MM.1S (cell line): ENCODE measurements around the gene AQP11.
"Not testable (repeated sequence)": the region's sequence is repeated elsewhere in the genome, so short reads cannot be mapped to it uniquely, and the experiment has no call there.

Experiments
- DNase-seq: peaks from one replicate; pipeline ENCODE4 v3.0.0-alpha.2; 2015
- H2AFZ ChIP-seq: fragments of 300-600 bp; sonication (generic); 2 replicates; pipeline ENCODE4 v1.6.0; 2016; ENCODE audit warnings: antibody characterized with exemption, low read length
- H3F3A ChIP-seq: fragments of 300-600 bp; sonication (generic); 2 replicates; pipeline ENCODE4 v1.6.1; 2016; ENCODE audit warnings: mild to moderate bottlenecking, antibody characterized with exemption, low read length, moderate library complexity, mixed read lengths; ENCODE audit not compliant: insufficient read depth
- H3K27ac ChIP-seq: fragments of 300-600 bp; sonication (generic); 2 replicates; pipeline ENCODE4 v1.5.1; 2016; ENCODE audit warnings: mild to moderate bottlenecking, low read length
- H3K27me3 ChIP-seq: fragments of 300-600 bp; sonication (generic); replicated peaks from 2 replicates; pipeline ENCODE4 v1.6.0; 2016; ENCODE audit warnings: low read length; ENCODE audit not compliant: insufficient read depth
- H3K36me3 ChIP-seq: fragments of 300-600 bp; sonication (generic); replicated peaks from 2 replicates; pipeline ENCODE4 v1.6.1; 2016; ENCODE audit warnings: mild to moderate bottlenecking, low read length, mixed read lengths; ENCODE audit not compliant: insufficient read depth
- H3K4me1 ChIP-seq: fragments of 300-600 bp; sonication (generic); 2 replicates; pipeline ENCODE4 v1.6.1; 2016; ENCODE audit warnings: low read length, mixed read lengths
- H3K4me2 ChIP-seq: fragments of 300-600 bp; sonication (generic); 2 replicates; pipeline ENCODE4 v1.6.0; 2016; ENCODE audit warnings: low read depth, low read length
- H3K4me3 ChIP-seq: fragments of 300-600 bp; sonication (generic); 2 replicates; pipeline ENCODE4 v1.5.1; 2016; ENCODE audit warnings: low read length, mixed read lengths
- H3K79me2 ChIP-seq: fragments of 300-600 bp; sonication (generic); 2 replicates; pipeline ENCODE4 v1.6.1; 2016; ENCODE audit warnings: mixed run types, low read length, mixed read lengths
- H3K9ac ChIP-seq: fragments of 300-600 bp; sonication (generic); 2 replicates; pipeline ENCODE4 v1.6.1; 2016; ENCODE audit warnings: low read length, mixed read lengths
- H3K9me2 ChIP-seq: fragments of 300-600 bp; sonication (generic); replicated peaks from 2 replicates; pipeline ENCODE4 v1.6.1; 2016; ENCODE audit warnings: mild to moderate bottlenecking, low read length, mixed read lengths; ENCODE audit not compliant: insufficient read depth
- H3K9me3 ChIP-seq: fragments of 300-600 bp; sonication (generic); replicated peaks from 2 replicates; pipeline ENCODE4 v1.6.1; 2016; ENCODE audit warnings: mild to moderate bottlenecking, low read length, mixed read lengths; ENCODE audit not compliant: insufficient read depth
- H4K20me1 ChIP-seq: fragments of 300-600 bp; sonication (generic); 2 replicates; pipeline ENCODE4 v1.6.1; 2016; ENCODE audit warnings: mild to moderate bottlenecking, low read length, moderate library complexity, mixed read lengths; ENCODE audit not compliant: insufficient read depth
- CTCF ChIP-seq: fragments of 300-600 bp; sonication (generic); IDR thresholded peaks from 2 replicates; pipeline ENCODE4 v1.5.1; 2016; ENCODE audit warnings: antibody characterized with exemption, low read length, mixed read lengths
- EZH2 ChIP-seq: fragments of 300-600 bp; sonication (generic); optimal IDR thresholded peaks from 2 replicates; pipeline ENCODE3; 2017; ENCODE audit warnings: low read depth, mild to moderate bottlenecking, antibody characterized with exemption, low read length, mixed read lengths
- EZH2phosphoT487 ChIP-seq: fragments of 300-600 bp; sonication (generic); IDR thresholded peaks from 2 replicates; pipeline ENCODE4 v1.6.1; 2018; ENCODE audit warnings: antibody characterized with exemption, low read length

AQP11 gene

GRCh38 chr11:77568916-77569675 is 20.7 kb upstream of the AQP11 start:
- Histone ChIP-seq H3K9me2 (no peaks in the 10 kb centered on the region), H2AFZ (no peak overlapping the region), H3K9ac (no peak overlapping the region), H3K27me3 (no peaks in the 10 kb centered on the region), H3K4me2 (no peak overlapping the region), H3K4me3 (no peak overlapping the region), H3K79me2 (no peaks in the 10 kb centered on the region), H3K27ac (no peak overlapping the region), H3F3A (no peaks in the 10 kb centered on the region), H3K4me1 (no peaks in the 10 kb centered on the region), H4K20me1 (no peaks in the 10 kb centered on the region), H3K36me3 (no peaks in the 10 kb centered on the region), H3K9me3 (no peaks in the 10 kb centered on the region)
- no peak for DNase-seq
- no peak for TF ChIP-seq EZH2
- no peak for TF ChIP-seq CTCF
- TF ChIP-seq EZH2phosphoT487: no peak

GRCh38 chr11:77569676-77570070 is 20.1 kb upstream of the AQP11 start:
- Histone ChIP-seq H2AFZ (no peak overlapping the region), H3K9me2 (no peaks in the 10 kb centered on the region), H3K27me3 (no peaks in the 10 kb centered on the region), H3F3A (no peaks in the 10 kb centered on the region), H3K9me3 (no peaks in the 10 kb centered on the region), H3K4me2 (no peak overlapping the region), H3K79me2 (no peaks in the 10 kb centered on the region), H3K36me3 (no peaks in the 10 kb centered on the region), H3K27ac (no peak overlapping the region), H3K4me3 (no peak overlapping the region), H3K9ac (no peak overlapping the region), H3K4me1 (no peaks in the 10 kb centered on the region), H4K20me1 (no peaks in the 10 kb centered on the region)
- TF ChIP-seq EZH2phosphoT487 (no peak), CTCF (no peak), EZH2 (no peak)
- DNase-seq: no peak

- not testable (repeated sequence) for H2AFZ ChIP-seq, H3K36me3 ChIP-seq, H3K27ac ChIP-seq, H3K4me2 ChIP-seq, H3K9me3 ChIP-seq, H3K79me2 ChIP-seq, DNase-seq, H3F3A ChIP-seq, H3K27me3 ChIP-seq, H3K9me2 ChIP-seq, H3K4me1 ChIP-seq, H4K20me1 ChIP-seq, H3K4me3 ChIP-seq, H3K9ac ChIP-seq
Measured at GRCh38 chr11:77570896-77571295, 18.9 kb upstream of the AQP11 start.

- not testable (repeated sequence) for H3F3A ChIP-seq, H3K9me2 ChIP-seq, H4K20me1 ChIP-seq, DNase-seq, H3K9me3 ChIP-seq, H3K27ac ChIP-seq, H3K36me3 ChIP-seq, H3K9ac ChIP-seq, H3K79me2 ChIP-seq, H2AFZ ChIP-seq, H3K4me3 ChIP-seq, H3K4me2 ChIP-seq, H3K27me3 ChIP-seq, H3K4me1 ChIP-seq
Measured at GRCh38 chr11:77575428-77575827, 14.3 kb upstream of the AQP11 start.
